ENCODE measurements around the gene SLC4A3.
A peak's percentile ranks its signal among the peaks of the same experiment; 100 is the strongest.

The SLC4A3 gene, protein sequence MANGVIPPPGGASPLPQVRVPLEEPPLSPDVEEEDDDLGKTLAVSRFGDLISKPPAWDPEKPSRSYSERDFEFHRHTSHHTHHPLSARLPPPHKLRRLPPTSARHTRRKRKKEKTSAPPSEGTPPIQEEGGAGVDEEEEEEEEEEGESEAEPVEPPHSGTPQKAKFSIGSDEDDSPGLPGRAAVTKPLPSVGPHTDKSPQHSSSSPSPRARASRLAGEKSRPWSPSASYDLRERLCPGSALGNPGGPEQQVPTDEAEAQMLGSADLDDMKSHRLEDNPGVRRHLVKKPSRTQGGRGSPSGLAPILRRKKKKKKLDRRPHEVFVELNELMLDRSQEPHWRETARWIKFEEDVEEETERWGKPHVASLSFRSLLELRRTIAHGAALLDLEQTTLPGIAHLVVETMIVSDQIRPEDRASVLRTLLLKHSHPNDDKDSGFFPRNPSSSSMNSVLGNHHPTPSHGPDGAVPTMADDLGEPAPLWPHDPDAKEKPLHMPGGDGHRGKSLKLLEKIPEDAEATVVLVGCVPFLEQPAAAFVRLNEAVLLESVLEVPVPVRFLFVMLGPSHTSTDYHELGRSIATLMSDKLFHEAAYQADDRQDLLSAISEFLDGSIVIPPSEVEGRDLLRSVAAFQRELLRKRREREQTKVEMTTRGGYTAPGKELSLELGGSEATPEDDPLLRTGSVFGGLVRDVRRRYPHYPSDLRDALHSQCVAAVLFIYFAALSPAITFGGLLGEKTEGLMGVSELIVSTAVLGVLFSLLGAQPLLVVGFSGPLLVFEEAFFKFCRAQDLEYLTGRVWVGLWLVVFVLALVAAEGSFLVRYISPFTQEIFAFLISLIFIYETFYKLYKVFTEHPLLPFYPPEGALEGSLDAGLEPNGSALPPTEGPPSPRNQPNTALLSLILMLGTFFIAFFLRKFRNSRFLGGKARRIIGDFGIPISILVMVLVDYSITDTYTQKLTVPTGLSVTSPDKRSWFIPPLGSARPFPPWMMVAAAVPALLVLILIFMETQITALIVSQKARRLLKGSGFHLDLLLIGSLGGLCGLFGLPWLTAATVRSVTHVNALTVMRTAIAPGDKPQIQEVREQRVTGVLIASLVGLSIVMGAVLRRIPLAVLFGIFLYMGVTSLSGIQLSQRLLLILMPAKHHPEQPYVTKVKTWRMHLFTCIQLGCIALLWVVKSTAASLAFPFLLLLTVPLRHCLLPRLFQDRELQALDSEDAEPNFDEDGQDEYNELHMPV

GRCh38 chr2:219627103-219628100 lies at the start of gene SLC4A3:
Gene SLC4A3 (plus strand): TSS chr2:219627630. CDS start chr2:219627993, 363 bp downstream.
- no peak for DNase-seq

GRCh38 chr2:219578811-219579613 lies 48.4 kb upstream of the SLC4A3 start:
- no peak for DNase-seq

DNA sequence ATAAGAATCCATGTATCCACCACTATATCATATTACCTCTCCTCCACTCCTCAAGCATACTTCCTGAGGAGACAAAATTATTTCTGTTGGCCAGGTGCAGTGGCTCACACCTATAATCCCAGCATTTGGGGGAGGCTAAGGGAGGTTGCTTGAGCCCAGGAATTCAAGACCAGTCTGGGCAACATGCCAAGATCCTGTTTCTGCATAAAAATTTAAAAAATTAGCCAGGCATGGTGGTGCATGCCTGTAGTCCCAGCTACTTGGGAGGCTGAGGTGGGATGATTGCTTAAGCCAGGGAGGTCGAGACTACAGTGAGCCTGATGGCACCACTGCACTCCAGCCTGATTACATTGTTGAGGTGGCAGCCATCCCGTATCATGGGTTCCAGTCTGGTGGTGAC lies 46.1 kb upstream of the SLC4A3 start:
- no peak for DNase-seq

DNA sequence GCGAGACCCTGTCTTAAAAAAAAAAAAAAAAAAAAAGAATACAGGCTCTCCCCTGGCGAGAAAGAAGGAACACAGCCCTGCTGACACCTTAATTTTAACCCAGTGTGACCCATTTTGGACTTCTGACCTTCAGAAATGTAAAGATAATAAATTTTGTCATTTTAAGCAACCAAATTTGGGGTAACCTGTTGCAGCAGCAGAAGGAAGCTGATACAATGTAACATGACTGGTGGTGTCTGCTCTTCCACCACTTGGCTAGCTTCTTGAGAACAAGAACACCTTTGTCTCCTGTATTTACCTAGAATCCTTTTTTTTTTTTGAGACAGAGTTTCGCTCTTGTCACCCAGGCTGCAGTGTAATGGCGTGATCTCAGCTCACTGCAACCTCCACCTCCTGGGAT lies 36.3 kb upstream of the SLC4A3 start:
- DNase-seq, result no peak

DNA sequence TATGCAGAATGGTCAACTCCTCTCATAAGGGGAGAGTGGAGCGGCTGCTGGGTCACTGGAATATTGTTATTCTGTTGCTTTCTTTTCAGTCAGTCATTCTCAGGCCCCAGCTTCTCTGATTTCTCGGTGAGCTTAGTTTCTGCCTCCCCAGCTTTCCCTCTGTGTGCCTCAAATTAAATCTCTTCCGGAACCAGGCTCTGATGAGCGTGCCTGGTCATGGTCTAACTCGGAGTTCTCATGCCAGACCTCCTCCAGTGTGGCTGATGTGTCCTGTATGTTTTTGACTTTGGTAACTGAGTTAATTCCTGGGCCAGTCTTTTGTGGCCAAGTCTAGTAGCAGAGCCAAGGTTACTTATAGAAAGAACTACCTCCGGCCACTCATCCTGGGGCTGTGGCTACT lies 34.7 kb upstream of the SLC4A3 start:
- DNase-seq, result no peak

DNA sequence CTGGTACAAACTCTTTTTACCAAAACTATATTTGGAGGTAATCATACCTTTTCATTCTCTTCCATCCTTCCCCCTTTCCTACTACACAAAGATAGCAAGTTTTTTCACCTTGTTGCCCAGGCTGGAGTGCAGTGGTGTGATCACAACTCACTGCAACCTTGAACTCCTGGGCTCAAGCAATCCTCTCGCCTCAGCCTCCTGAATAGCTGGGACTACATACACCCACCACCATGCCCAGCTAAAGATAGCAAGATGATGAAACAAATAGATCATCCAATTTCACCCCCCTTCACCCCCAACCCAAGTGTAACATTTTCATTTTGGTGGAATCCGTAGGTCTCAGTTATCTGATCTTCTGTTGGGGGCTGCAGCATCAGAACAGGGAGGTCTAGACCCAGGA lies 34.3 kb upstream of the SLC4A3 start:
- no peak for DNase-seq

DNA sequence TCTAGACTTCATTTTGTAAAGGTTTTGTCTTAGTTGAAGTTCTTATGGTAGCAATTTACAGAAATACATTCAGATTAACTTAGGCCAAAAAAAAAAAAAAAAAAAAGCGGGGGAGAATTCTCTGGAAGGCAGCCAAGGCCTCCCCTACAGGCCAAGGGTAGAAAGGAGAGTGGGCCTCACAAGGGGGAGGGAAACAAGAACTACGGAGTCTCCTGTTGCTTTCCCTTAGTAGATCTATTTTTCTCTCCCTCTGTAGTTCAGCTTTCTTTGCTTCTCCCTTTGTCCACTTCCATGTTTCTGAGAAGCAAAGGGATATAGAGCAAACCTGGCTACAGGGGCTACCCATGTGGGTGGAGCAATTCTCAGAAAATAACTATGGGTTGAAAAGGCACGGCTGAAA lies 32.2 kb upstream of the SLC4A3 start:
- DNase-seq, result no peak

DNA sequence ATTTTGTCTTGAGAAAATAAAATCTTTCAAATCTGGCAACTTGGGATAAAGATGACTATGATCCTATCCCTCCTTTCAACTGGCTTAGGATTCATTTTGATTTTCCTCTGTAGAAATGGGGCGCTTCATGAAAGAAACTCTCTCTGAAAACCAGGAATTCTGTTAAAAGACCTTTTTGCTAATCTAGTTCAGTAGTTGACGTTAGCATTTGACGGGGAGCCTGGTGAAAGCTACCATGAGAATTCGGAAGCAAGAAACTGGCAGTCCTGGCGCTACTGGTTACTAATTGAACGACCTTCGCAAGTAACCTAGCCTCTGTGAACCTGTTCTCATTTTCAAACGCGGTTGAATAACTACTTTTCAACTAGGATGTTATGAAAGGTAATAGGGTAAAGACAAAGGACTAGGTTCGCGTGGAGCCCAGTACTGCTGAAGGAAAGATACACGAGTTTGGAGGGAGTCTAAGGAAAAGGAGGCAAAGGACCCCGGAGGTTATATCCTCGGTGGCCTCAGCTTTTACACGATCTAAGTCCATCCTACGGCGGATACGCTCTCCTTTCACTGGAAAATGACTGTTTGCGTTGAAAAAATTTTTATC lies 30.4 kb upstream of the SLC4A3 start:
- DNase-seq, result no peak

GRCh38 chr2:219597552-219598307 lies 29.7 kb upstream of the SLC4A3 start, which contains the start of gene STK11IP:
Gene STK11IP (plus strand): TSS chr2:219597857. CDS start chr2:219598120, 263 bp downstream.
- DNase-seq, result peak; percentile 33

GRCh38 chr2:219598308-219599078 lies 28.9 kb upstream of the SLC4A3 start:
- DNase-seq, result no peak

- no peak for DNase-seq
These were observed 23.7 kb upstream of the SLC4A3 start for GRCh38 chr2:219603771-219604170.

GRCh38 chr2:219605607-219605954 lies 21.8 kb upstream of the SLC4A3 start:
- DNase-seq, result no peak

- no peak for DNase-seq
These were observed 19.5 kb upstream of the SLC4A3 start for GRCh38 chr2:219607931-219608330.

DNA sequence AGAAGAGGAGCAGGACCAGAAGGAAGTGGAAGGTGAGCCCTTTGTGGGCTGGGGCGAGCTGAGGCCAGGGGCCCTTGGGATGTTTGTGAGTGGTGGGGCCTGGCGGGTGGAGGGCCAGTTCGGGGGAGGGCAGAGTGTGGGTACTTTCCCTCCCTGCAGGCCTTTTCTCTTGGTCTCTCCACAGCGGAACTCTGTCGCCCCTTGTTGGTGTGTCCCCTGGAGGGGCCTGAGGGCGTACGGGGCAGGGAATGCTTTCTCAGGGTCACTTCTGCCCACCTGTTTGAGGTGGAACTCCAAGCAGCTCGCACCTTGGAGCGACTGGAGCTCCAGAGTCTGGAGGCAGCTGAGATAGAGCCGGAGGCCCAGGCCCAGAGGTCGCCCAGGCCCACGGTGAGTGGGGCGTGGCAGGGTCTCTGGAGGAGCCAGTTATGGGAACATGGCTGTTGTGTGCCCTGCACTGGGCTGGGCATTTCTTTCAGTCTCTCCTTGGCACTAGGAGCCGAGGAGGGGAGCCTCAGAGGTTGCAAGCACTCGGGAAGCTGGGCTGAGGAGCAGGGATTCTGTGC lies 18.9 kb upstream of the SLC4A3 start:
- no peak for DNase-seq

GRCh38 chr2:219609149-219609750 lies 18.2 kb upstream of the SLC4A3 start:
- DNase-seq, result no peak

DNA sequence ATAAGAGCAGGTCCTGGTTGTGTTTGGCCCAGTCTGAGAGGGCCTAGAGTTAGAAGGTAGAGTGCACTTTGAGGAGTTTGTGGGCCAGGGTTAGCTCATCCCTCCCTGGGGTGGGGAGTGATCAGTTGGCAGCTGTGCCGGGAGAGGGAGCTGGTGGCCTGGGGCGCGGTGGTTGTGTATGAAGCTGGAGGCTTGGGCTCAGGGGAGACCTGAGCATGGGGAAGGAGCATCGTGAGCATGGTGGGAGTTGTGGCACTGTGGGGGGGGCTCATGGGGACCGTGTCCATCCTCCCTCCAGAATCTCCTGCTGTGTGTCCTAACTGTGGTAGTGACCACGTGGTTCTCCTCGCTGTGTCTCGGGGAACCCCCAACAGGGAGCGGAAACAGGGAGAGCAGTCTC lies 16.1 kb upstream of the SLC4A3 start:
- DNase-seq, result no peak

DNA sequence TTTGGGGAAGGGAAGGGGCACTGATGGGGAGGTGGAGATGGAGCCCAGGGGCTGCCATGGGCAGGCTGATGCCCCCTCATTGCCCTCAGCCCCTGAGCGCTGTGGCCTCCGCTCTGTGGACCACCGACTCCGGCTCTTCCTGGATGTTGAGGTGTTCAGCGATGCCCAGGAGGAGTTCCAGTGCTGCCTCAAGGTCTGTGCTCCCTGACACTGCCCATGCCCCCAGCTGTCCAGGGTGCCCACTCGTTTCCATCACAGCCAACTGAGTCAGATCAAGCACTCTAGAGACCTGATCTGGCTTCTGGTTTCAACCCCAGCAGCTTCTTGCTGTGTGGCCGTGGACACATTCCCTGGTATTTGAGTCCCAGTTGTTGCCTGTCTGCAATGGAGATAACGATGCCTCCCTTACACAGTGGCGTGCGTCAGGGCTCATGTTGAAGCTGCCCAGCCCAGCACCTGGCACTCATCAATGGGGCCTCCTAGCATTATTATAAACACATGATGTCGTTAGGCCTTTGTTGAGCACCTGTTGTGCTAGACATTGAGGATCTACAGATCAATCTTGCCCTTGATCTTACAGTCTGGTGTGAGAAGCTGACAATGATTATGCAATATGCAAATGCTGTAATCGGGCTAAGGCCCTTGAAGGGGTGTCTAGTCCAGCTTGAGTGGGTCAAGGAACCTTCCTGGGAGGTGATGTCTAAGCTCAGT lies 15.4 kb upstream of the SLC4A3 start:
- DNase-seq, result no peak
